Myocyte (in vitro differentiated cells): ENCODE results near the gene CHD3. TPM values are rescaled to one million over a fixed set of nuclear protein-coding genes. Genes with fewer than 3 reads are reported as not detected.
A peak's percentile ranks its signal among the peaks of the same experiment; 100 is the strongest.

Source experiments
- DNase-seq: peaks from one replicate; pipeline ENCODE4 v3.0.0-alpha.2; 2012; ENCODE audit warnings: low read depth
- total RNA-seq: library from RNA; depleted of rRNA; stranded (reverse); fragments of >200 nt; gene quantifications from 2 replicates; pipeline ENCODE4 v1.2.3, GENCODE V29; 2014

The CHD3 gene
- total RNA-seq, 1 donor from 2014 or later: 104 TPM

- no peak for DNase-seq
Observed at GRCh38 chr17:7864995-7865650, 23.5 kb upstream of the CHD3 start.

GRCh38 chr17:7867881-7868329 is 20.7 kb upstream of the CHD3 start:
- DNase-seq: no peak

GRCh38 chr17:7873051-7873450 is 15.5 kb upstream of the CHD3 start:
- DNase-seq: no peak

- DNase-seq: no peak
Observed at GRCh38 chr17:7875804-7876370, 12.7 kb upstream of the CHD3 start.

- no peak for DNase-seq
Observed at GRCh38 chr17:7878234-7878633, 10.4 kb upstream of the CHD3 start.

GRCh38 chr17:7880076-7880868 is 8.3 kb upstream of the CHD3 start:
- DNase-seq: no peak

- peak; percentile 73 for DNase-seq
Observed at GRCh38 chr17:7881276-7882054, 7.1 kb upstream of the CHD3 start.

GRCh38 chr17:7882068-7882467 is 6.5 kb upstream of the CHD3 start:
- no peak for DNase-seq

GRCh38 chr17:7882629-7883028 is 6.0 kb upstream of the CHD3 start:
- DNase-seq: no peak

- peak; percentile 32 for DNase-seq
Observed at GRCh38 chr17:7883781-7884386, 4.7 kb upstream of the CHD3 start.

- peak; percentile 16 for DNase-seq
Observed at GRCh38 chr17:7884581-7885366, 3.8 kb upstream of the CHD3 start.

- DNase-seq: peak; percentile 97
Observed at GRCh38 chr17:7885367-7886226, 3.0 kb upstream of the CHD3 start.

- DNase-seq: peak; percentile 44
Observed at GRCh38 chr17:7886227-7887037, 2.2 kb upstream of the CHD3 start.

GRCh38 chr17:7887038-7887481 is 1.5 kb upstream of the CHD3 start:
- no peak for DNase-seq

GRCh38 chr17:7887482-7888183 is 956 bp upstream of the CHD3 start:
- peak; percentile 98 for DNase-seq

GRCh38 chr17:7889166-7889955 is 772 bp downstream of the CHD3 start:
- DNase-seq: peak; percentile 99
